ENCODE measurements around the gene PLEKHF1. TPM values are rescaled to one million over a fixed set of nuclear protein-coding genes. Genes with fewer than 3 reads are reported as not detected.

The PLEKHF1 gene
- polyA plus RNA-seq, 3 donors, result 0.11 to 0.29 (median 0.26) TPM

GRCh38 chr19:29655648-29656335 lies 9.5 kb upstream of the PLEKHF1 start:
- Mint-ChIP-seq H3K27me3 (ENCODE audit: low read depth in 3 of 3) (peaks cover 2 to 6% (median 3%) of the 10 kb centered on the region in 3 donors), H3K27ac (no peak overlapping the region)
- 0% methylated on average over 1 of the region's 4 CpGs for WGBS (ENCODE audit: insufficient coverage)

More at GRCh38 chr19:29655648-29656335, 9.5 kb upstream of the PLEKHF1 start:
- Mint-ChIP-seq H3K9me3 (peaks cover 0 to 9% (median 5%) of the 10 kb centered on the region in 7 donors), H3K4me3 (no peak overlapping the region), H3K36me3 (no peaks in the 10 kb centered on the region), H3K4me1 (no peaks in the 10 kb centered on the region)
- Histone ChIP-seq H2AFZ (ENCODE audit: insufficient read depth, low read depth, low read length, poor library complexity, severe bottlenecking) (no peak overlapping the region), H3K4me1 (ENCODE audit: control insufficient read depth in 1 of 2, insufficient read depth in 2 of 2, low read length in 2 of 2) (no peaks in the 10 kb centered on the region), H3K27me3 (ENCODE audit: control insufficient read depth in 2 of 2, insufficient read depth in 2 of 2, low read length in 2 of 2) (no peaks in the 10 kb centered on the region), H3K9me3 (replicated peaks in 1 of 2; ENCODE audit: control insufficient read depth in 1 of 2, insufficient read depth in 1 of 2, low read length in 2 of 2) (no peaks in the 10 kb centered on the region), H3K79me2 (ENCODE audit: insufficient read depth, low read length) (no peaks in the 10 kb centered on the region), H3K4me2 (replicated peaks; ENCODE audit: extremely low read depth, low read length, poor library complexity, severe bottlenecking) (no peak overlapping the region), H3K36me3 (replicated peaks in 1 of 2; ENCODE audit: control insufficient read depth in 1 of 2, insufficient read depth in 2 of 2, low read length in 2 of 2) (no peaks in the 10 kb centered on the region), H3K27ac (ENCODE audit: low read depth in 1 of 2, low read length in 2 of 2) (no peak overlapping the region), H3K9ac (ENCODE audit: insufficient read depth, low read length, poor library complexity, severe bottlenecking) (no peak overlapping the region), H3K4me3 (replicated peaks in 1 of 3; ENCODE audit: low read depth in 2 of 3, low read length in 3 of 3) (no peak overlapping the region), H4K20me1 (ENCODE audit: insufficient read depth, low read length) (no peaks in the 10 kb centered on the region)
- no peak for DNase-seq
- intact Hi-C loops (cut with micrococcal nuclease), result no loop called here
- no peak for TF ChIP-seq CTCF (IDR thresholded peaks at IDR 0.05)
